A673 (cell line): ENCODE data around the gene CLK3. TPM values are rescaled to one million over a fixed set of nuclear protein-coding genes. Genes with fewer than 3 reads are reported as not detected.

ENCODE experiments used
- BruUV-seq: library from RNA; stranded (reverse); fragments of 400-500 nt; replicated peaks from 2 replicates; lab custom pipeline; 2021; lab: Mats Ljungman, UMichigan
- CTCF ChIA-PET: fragments of 300-600 bp; sonication (Branson Sonifier 250); formaldehyde crosslinking; loops from one replicate; lab custom pipeline; 2022; ENCODE audit warnings: antibody characterized with exemption; lab: Charles Lee
- POLR2A ChIA-PET: fragments of 300-600 bp; sonication (Branson Sonifier 250); formaldehyde crosslinking; loops from one replicate; lab custom pipeline; 2022; ENCODE audit warnings: antibody characterized with exemption; ENCODE audit not compliant: low non-redundant PET; lab: Charles Lee
- DNase-seq: peaks from one replicate; pipeline ENCODE4 v3.0.0-alpha.2; 2015; ENCODE audit warnings: low spot score
- H3K27ac ChIP-seq: fragments of 200-600 bp; sonication (generic); 2 replicates; pipeline ENCODE4 v1.5.1; 2016; ENCODE audit warnings: mixed run types, low read depth, mild to moderate bottlenecking, mixed read lengths, antibody characterized with exemption, low read length; ENCODE audit not compliant: poor library complexity, severe bottlenecking
- H3K27me3 ChIP-seq: fragments of 200-600 bp; sonication (generic); replicated peaks from 2 replicates; pipeline ENCODE4 v1.6.1; 2017; ENCODE audit warnings: mixed run types, low read depth, mild to moderate bottlenecking, mixed read lengths, antibody characterized with exemption, low read length; ENCODE audit not compliant: insufficient read depth, poor library complexity
- H3K36me3 ChIP-seq: fragments of 200-600 bp; sonication (generic); 2 replicates; pipeline ENCODE4 v1.6.1; 2016; ENCODE audit warnings: mixed run types, mild to moderate bottlenecking, mixed read lengths, antibody characterized with exemption, low read length; ENCODE audit not compliant: insufficient read depth, poor library complexity, severe bottlenecking
- H3K4me1 ChIP-seq: fragments of 200-600 bp; sonication (generic); 2 replicates; pipeline ENCODE4 v1.6.1; 2017; ENCODE audit warnings: mixed run types, mild to moderate bottlenecking, mixed read lengths, antibody characterized with exemption, low read length; ENCODE audit not compliant: insufficient read depth, poor library complexity, severe bottlenecking
- H3K4me3 ChIP-seq: fragments of 200-600 bp; sonication (generic); 2 replicates; pipeline ENCODE4 v1.5.1; 2016; ENCODE audit warnings: low read depth, mixed run types, mild to moderate bottlenecking, mixed read lengths, low read length; ENCODE audit not compliant: poor library complexity, severe bottlenecking
- H3K9me3 ChIP-seq: fragments of 200-600 bp; sonication (generic); 2 replicates; pipeline ENCODE4 v1.6.1; 2016; ENCODE audit warnings: mixed run types, low read depth, mild to moderate bottlenecking, mixed read lengths, antibody characterized with exemption, low read length; ENCODE audit not compliant: poor library complexity, severe bottlenecking
- EZH2 ChIP-seq: fragments of 200-600 bp; sonication (generic); IDR thresholded peaks from 2 replicates; pipeline ENCODE4 v1.6.1; 2017; ENCODE audit warnings: borderline replicate concordance, low read depth, mild to moderate bottlenecking, mixed read lengths, antibody characterized with exemption, low read length; ENCODE audit not compliant: poor library complexity, severe bottlenecking
- intact Hi-C: fragments of 100-400 bp; cut with micrococcal nuclease; formaldehyde crosslinking; loops from one replicate; pipeline ENCODE4 v1.10.0; 2022; ENCODE audit not compliant: unreplicated experiment
- total RNA-seq: library from RNA; stranded (reverse); gene quantifications from 2 replicates; pipeline ENCODE4 v1.2.3, GENCODE V29; 2021
- TF ChIP-seq, protein P1 (sequence below): fragments of 300-800, 200-600 bp; sonication (generic); conservative IDR thresholded peaks from 2 replicates; pipeline ENCODE4 v1.5.1; 2017; ENCODE audit warnings: low read depth, mild to moderate bottlenecking, antibody characterized with exemption, low read length, moderate library complexity, mixed read lengths

CLK3 gene
- total RNA-seq, 1 experiment from 2014 or later: 66.8 TPM

DNA sequence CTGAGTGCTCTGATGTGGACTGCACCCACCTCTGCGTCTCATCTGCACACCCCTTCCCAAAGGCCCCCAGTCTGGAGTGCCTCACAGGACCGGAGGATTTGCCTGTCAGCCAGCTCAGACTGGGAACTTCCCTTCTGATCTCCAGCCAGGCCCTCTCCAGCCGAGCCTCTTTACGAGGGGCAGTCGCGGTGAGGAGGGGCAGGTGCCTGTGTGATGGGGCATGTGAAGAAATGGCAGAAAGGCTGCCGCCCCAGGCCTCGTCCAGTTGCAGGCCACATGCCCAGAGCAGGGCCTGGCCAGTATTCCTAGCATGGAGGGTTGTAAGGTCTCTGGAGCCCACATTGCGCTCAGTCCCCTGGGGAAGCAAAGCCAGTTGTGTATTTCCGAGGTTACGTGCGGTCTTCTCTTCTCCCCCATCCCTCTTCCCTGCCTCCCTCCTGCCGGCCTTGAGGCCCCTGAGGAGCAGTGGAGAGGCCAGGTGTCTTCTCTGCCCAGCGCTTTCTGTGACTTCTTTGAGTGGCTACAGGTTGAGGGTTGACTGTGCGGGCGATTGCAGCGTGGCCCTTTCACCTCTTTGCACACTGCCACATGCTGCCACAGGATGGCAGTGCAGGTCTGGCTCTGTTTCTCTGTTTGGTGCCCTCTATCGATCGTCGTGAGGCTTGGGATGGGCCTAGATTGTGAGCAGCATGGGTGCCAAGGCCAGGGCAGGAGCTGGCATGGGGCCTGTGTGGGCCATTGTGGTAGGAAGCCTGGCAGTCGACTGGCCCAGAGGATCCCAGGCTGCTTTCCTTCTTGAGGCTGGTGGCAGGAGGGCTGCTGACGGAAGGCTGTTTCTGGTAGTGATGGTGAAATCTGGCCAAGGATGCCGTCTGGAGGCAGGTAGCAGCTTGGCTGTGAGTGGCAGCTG, 5.3 kb downstream of the CLK3 start:
- ChIA-PET CTCF (interaction anchor here (0.5 to 1.2 kb wide), 6 partner anchors 12 to 1155 kb away, joined by 3 to 8 read pairs (median 5); no protein-coding TSS in a partner anchor), POLR2A (no interaction called here)
- no peak overlapping the region for H3K4me3 ChIP-seq
- no peaks in the 10 kb centered on the region for H3K27me3 ChIP-seq
- no TSS peak for BruUV-seq
- H3K9me3 ChIP-seq: no peaks in the 10 kb centered on the region
- H3K4me1 ChIP-seq: peaks cover 8% of the 10 kb centered on the region
- H3K36me3 ChIP-seq: peaks cover 66% of the 10 kb centered on the region
- DNase-seq: peak; percentile 81
- intact Hi-C loops: no loop called here
- TF ChIP-seq, protein P1, sequence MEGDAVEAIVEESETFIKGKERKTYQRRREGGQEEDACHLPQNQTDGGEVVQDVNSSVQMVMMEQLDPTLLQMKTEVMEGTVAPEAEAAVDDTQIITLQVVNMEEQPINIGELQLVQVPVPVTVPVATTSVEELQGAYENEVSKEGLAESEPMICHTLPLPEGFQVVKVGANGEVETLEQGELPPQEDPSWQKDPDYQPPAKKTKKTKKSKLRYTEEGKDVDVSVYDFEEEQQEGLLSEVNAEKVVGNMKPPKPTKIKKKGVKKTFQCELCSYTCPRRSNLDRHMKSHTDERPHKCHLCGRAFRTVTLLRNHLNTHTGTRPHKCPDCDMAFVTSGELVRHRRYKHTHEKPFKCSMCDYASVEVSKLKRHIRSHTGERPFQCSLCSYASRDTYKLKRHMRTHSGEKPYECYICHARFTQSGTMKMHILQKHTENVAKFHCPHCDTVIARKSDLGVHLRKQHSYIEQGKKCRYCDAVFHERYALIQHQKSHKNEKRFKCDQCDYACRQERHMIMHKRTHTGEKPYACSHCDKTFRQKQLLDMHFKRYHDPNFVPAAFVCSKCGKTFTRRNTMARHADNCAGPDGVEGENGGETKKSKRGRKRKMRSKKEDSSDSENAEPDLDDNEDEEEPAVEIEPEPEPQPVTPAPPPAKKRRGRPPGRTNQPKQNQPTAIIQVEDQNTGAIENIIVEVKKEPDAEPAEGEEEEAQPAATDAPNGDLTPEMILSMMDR: peak; percentile 99
- no peak for TF ChIP-seq EZH2
- no peak overlapping the region for H3K27ac ChIP-seq

DNA sequence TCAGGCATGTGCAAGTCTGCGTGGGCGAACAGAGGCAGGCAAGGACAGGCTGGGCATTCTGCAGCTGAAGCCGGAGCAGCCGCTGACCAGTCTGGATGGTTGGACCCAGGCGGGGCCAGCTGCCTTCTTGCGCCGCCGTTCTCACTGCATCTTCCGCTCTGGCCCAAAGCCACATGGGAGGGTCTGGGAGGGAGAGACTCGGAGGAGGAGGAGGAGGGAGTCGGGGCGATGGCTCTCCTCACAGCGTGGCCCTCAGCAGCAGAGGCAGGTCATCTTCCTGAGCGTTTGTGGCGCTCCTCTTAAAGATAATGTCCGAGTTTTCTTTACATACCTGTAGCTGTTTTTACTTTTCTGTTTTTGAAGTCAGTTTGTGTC, 5.9 kb downstream of the CLK3 start:
- H3K36me3 ChIP-seq: peaks cover 72% of the 10 kb centered on the region
- TF ChIP-seq EZH2: no peak
- TF ChIP-seq, protein P1: no peak
- POLR2A ChIA-PET: no interaction called here
- no peak overlapping the region for H3K4me3 ChIP-seq
- H3K9me3 ChIP-seq: no peaks in the 10 kb centered on the region
- intact Hi-C loops: no loop called here
- BruUV-seq: no TSS peak
- no peaks in the 10 kb centered on the region for H3K27me3 ChIP-seq
- DNase-seq: no peak
- CTCF ChIA-PET: interaction anchor here (0.5 to 1.2 kb wide), 7 partner anchors 13 to 1156 kb away, joined by 3 to 10 read pairs (median 6); no protein-coding TSS in a partner anchor
- H3K27ac ChIP-seq: no peak overlapping the region
- peaks cover 8% of the 10 kb centered on the region for H3K4me1 ChIP-seq

DNA sequence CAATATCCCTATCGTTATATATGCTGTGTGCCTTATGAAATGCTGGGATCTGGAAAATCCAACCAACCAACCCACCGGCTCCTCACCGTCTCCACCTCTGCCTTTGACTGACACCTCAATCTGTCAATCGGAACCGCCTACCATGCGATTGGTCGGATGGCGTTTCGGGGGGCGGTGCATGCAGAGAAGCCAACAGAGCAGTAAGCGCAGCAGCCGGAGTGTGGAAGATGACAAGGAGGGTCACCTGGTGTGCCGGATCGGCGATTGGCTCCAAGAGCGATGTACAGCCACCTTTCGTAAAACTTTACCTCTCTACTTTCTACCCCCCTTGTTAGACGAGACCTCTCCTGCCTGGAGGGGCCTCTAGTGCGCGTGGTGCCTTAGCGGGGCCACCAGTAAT, 6.3 kb downstream of the CLK3 start:
- TF ChIP-seq, protein P1: no peak
- TF ChIP-seq EZH2: no peak
- no peak for DNase-seq
- no TSS peak for BruUV-seq
- no peaks in the 10 kb centered on the region for H3K27me3 ChIP-seq
- POLR2A ChIA-PET: no interaction called here
- H3K4me3 ChIP-seq: no peak overlapping the region
- intact Hi-C loops: no loop called here
- H3K27ac ChIP-seq: no peak overlapping the region
- H3K9me3 ChIP-seq: no peaks in the 10 kb centered on the region
- peaks cover 76% of the 10 kb centered on the region for H3K36me3 ChIP-seq
- CTCF ChIA-PET: interaction anchor here (0.5 to 1.2 kb wide), 3 partner anchors 13 to 147 kb away, joined by 6 to 10 read pairs (median 8); no protein-coding TSS in a partner anchor
- peaks cover 4% of the 10 kb centered on the region for H3K4me1 ChIP-seq
